IPS-18c (cell line): ENCODE measurements around the gene LIMS1.
A peak's percentile ranks its signal among the peaks of the same experiment; 100 is the strongest.

ENCODE experiments used
- H3K4me3 ChIP-seq: 2 replicates; pipeline ENCODE4 v1.7.0; 2013; ENCODE audit warnings: low read depth, mild to moderate bottlenecking, low read length, moderate library complexity; ENCODE audit not compliant: insufficient read depth
- H3K9me3 ChIP-seq: one replicate; pipeline ENCODE4 v1.6.1; 2013; ENCODE audit warnings: mild to moderate bottlenecking, low read length, moderate library complexity; ENCODE audit not compliant: control insufficient read depth, insufficient read depth

Gene LIMS1

DNA sequence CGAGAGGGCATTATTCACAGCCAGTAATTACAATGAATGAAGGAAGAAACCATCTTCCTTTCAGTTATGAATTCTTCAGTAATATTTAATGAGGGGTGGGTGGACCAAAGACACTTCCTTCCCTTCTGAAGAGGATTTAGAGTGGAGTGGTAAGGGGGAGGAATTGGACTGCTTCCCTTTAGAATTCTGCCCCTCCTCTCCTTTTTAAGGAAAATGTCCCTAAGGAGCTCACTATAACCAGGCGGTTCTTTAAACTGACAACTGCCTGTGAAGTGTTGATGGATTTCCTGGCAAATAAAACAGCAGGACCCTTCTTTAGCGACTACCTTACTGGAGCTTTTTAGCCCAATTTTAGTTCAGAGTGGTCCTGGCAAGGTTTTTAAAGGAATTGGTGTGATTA is 86.4 kb downstream of the LIMS1 start:
- H3K9me3 ChIP-seq: no peaks in the 10 kb centered on the region
- H3K4me3 ChIP-seq: peak overlapping the region; percentile 34

DNA sequence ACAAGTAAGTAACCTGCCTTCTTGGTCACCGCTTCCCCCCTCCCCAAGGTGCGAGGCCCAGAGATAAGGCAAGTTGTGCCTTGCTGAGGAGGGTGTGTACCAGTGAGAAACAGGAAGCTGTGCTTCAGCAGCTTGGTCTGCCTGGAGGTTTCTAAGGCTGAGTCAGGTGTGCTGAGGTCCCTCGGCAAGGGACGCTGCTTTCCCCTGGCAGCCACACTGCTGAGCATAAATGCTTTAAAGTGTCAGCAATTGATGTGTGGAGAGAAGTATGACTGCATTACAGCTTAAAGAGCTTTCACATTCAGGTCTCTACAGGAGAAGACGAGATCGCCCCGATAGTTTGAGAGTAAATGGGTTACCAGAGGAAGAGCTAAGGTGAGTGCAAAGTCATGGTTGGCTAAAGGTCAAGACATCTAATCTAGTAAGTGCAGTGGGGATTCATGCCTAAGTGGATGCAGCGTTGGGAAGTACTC is 86.9 kb downstream of the LIMS1 start:
- H3K4me3 ChIP-seq: peak overlapping the region; percentile 34

DNA sequence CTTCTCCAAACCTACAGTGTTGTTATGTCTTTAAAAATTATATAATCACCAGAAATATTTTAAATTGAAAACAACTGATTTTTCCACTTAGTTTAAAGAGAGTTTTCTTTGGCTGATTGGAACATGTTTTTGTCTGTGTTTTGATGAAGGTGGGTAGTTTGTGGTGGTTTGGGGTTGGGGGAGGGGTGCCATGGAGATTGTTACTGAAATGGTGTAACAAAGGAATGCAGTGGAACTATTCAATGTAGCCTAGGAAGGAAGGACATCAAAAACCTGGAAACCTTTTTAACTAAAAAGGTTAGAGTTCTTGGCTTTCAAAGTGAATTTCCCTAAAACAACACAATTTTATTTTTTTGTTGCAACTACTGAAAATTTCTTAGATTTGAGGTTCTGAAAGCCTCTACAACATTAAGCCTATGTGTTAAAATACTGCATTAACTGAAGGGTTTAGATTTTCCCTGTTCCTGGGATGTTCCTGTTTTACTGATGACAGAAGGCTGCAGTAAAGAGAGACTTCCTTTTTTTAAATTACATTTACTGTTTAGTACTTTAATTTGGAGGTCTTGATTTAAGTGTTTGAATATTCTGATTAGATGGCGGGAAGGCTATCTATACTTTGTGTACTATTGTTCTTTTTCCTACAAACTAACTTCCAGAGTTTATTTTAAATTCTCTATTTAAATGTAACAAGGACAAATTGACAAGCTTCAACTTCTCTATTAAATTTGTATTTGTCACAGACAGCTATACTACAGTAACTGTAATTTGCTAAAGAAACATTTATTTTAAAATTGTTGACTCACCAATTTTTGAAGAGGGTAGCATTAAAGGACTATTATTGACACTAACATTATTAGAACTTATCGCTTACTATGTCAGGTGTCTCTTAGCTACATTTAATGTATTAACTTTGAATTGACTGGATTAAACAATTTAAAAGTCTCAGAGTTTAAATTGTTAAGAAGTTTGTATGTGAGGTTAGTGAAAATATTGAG is 87.7 kb downstream of the LIMS1 start:
- Histone ChIP-seq H3K4me3 (no peak overlapping the region), H3K9me3 (no peaks in the 10 kb centered on the region)

More for the DNA sequence above, 86.9 kb downstream of the LIMS1 start:
- H3K9me3 ChIP-seq: no peaks in the 10 kb centered on the region

DNA sequence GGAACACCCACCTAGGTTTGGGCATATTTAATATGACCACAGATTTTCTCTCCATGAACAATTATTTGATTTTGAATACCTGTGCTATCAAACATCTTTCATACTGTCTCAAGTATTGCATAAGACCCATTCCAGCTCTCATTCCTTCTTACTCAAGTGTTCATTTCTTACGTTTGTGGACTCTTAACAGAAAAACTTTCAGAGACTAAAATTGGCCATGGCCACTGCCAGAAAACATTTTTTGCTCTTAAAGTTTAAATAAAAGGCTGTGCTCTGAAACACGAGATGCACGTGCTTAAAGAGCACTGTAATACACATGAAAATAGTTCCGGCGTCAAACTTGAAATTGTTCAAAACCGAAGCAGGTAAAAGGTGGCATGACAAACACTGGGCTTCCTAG is 89.3 kb downstream of the LIMS1 start:
- no peaks in the 10 kb centered on the region for H3K9me3 ChIP-seq
- H3K4me3 ChIP-seq: no peak overlapping the region

DNA sequence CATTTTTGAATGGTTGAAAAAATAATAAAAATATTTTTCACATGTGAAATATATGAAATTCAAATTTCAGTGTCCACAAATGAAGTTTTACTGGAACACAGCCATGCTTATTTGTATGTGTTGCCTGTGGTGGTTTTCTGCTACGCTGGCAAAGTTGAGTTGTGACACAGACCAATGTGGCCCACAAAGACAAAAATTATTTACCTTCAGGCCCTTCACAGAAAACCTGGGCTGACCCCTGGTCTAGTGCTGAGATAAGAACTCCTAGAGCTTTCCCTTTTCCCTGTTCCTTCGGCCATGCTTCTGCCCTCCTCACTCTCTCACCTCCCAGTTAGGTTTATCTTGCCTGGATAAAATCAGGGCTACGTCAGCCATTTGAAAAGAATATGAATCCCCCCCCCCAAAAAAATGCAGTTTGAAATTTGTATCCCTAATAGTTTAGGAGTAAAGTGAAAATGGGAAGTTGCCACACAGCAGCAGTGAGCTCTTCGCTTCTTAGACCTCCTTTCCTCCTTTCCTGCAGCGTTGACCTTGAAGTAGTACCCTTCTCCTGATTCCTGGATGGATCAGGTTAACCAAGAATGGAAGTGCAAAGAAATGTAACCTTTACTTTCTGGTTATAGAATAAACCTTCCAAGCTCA is 91.0 kb downstream of the LIMS1 start:
- Histone ChIP-seq H3K9me3 (no peaks in the 10 kb centered on the region), H3K4me3 (no peak overlapping the region)

DNA sequence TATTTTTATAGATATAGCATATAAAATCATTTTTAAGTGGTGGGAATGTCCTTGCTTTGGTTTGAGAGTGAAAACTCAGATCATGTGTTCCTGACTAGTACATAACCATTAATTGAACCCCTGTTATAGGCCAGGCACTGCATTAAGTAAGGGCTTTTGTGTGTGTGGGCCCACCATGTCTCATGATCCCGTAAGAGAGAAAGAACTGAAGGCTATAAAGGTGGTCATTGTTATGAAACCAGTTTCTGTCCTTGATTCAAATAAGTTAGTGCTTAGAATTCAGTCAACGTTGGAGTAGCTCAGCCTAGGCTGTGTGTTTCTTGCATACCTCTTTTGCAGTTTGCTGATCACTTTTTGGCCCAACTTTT is 91.5 kb downstream of the LIMS1 start:
- H3K4me3 ChIP-seq: no peak overlapping the region
- H3K9me3 ChIP-seq: no peaks in the 10 kb centered on the region

DNA sequence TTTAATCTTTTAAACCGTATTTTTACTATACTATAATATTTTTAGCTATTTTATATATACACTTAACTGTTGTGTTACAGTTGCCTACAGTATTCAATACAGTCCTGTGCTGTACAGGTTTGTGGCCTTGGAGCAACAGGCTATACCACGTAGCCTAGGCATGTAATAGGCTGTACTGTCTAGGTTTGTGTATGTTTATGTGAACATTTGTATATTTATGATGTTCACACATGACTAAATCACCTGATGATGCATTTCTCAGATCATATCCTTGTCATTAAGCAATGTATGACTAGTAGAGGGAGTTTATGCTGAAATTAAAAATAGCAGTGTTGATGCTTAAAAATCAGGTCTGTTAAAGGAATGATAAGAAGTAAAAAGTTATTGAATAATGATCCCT is 92.7 kb downstream of the LIMS1 start:
- no peak overlapping the region for H3K4me3 ChIP-seq
- no peaks in the 10 kb centered on the region for H3K9me3 ChIP-seq

DNA sequence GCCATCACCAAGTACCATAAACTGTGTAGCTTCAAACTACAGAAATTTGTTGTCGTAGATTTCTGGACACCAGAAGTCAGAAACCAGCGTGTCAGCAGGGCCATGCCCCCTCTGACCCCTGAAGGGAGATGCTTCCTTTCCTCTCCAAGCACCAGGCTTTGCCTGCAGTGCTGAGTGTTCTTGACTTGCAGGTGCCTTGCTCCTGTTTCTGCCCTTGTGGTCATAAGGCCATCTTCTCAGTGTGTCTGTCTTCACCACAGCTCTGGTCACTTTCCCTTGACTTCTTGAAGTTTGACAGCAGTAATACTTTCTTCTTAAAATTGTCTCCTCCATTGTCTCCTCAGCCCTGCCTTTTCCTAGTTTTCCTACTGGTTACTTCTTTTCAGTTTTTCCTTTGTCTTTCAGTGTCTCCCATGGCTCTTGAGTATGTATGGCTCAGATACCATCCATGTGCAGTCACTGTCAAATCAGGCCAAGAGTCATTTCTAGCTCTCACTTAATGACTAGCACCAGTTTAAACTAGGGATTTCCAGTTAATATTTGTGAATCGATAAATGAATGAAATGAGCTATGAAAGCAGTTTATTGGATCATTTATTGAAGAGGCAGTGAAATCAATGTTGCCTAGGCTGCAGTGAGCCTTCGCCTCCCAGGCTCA is 93.8 kb downstream of the LIMS1 start:
- Histone ChIP-seq H3K9me3 (no peaks in the 10 kb centered on the region), H3K4me3 (no peak overlapping the region)

DNA sequence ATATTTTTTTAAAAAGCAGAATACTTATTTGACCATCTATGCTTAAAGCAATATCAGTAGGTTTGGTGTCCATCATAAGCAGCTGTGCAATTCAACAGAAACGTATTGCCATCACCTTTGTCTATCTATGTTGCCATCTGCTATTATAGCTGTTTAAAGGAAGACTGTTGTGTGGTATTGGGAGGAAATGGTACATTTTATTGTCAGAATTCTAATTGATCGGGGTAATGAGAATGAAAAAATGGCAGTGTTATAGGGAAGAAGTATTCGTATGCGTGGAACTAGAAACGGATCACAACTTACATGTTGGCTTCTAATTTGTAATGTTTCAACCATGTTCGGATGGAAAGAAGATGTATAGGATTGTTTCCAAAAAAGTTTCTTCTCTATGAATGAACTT is 94.7 kb downstream of the LIMS1 start:
- Histone ChIP-seq H3K9me3 (no peaks in the 10 kb centered on the region), H3K4me3 (no peak overlapping the region)

DNA sequence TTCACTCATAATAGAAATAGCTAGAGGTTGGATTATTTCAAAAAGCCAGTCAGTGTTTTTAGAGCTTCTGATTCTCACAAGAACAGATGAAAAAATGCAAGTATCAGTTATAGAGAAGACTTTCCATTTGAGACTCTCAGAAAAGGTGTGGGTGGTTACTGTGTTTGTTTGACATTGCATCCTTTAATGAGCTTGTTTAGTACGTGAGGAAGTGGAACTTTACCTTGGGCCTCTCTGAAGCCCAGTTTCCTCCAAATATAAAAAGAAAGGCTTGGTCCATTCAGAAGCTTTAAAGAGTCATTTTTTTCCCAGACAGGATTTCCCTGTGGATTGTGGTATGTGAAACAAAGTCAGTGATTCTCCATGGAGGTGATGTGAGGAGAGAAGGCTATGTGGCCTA is 95.1 kb downstream of the LIMS1 start:
- Histone ChIP-seq H3K4me3 (no peak overlapping the region), H3K9me3 (no peaks in the 10 kb centered on the region)

DNA sequence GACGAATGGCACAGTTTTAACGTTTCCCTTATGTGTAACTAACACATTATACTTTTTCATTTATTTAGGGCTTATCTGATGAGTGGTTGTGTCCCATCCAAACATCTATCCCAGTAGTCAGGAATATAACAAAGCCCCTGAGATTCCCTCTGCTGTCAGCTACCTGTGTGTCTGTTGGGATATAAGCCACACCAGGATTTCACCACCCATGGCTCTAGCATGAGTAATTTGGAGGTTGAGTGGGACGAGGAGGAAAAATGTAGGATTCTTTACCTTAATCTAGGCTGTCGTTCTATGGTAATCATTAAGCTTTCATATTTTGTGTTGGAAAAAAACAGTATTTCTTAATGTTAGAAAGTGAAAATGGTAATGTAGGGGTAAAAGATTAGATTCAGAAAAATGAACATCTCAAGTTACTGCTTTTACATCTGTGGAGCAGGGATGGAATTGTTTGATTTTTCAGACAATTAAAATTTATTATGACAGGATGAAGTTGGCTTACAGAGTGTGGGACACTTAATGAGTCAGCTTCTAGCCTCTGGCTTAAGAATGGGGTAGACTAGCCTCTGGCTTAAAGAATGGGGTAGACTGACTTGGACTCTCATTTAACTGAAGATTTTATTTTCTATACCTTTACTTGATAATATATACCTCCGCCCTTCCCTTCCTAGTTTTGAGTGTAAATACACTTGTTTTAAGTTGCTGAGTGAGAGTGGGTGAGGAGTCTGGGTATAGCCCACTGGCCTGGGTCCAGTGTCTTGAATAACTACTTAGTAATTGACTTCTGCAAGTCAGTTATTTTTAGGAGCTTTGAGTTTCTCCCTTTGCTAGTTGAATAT is 96.5 kb downstream of the LIMS1 start:
- no peak overlapping the region for H3K4me3 ChIP-seq
- no peaks in the 10 kb centered on the region for H3K9me3 ChIP-seq

DNA sequence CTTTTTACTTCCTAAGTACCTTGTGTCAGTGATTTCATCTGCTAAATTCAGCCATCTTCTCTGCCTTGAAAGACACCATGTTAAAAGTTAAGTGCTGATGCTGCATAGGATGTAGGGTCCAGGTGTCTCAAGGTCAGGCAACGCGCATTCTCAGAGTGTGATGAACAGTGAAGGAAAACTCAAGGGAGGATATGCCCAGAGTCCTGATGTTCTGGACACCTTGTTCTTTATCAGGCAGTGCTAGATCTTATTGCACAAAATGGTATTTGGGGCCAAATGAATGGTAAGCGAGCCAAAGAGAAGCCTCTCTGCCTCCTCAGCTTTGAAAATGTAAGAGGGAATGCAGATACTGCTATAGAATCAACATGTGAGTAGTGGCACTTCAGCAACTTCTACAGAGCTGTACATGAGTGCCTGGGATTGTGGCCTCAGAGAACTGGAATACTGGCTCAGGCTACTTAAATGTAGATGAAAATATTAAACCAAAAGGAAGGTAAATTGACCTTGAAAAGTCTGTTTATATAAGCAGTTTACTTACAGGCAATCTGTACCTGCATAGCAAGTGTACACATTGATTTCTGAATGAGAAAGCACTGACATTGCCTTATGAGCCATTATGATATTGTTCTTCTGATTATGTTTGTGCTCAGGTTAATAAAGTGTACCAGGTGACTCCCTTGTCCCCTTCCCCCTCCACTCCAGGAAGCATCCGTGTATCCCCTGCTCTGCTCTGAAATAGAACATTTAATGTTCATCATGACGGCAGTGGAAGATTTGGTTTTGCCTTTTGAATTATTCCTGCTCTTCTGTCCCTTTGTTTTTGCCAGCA is 98.3 kb downstream of the LIMS1 start:
- Histone ChIP-seq H3K4me3 (no peak overlapping the region), H3K9me3 (no peaks in the 10 kb centered on the region)

DNA sequence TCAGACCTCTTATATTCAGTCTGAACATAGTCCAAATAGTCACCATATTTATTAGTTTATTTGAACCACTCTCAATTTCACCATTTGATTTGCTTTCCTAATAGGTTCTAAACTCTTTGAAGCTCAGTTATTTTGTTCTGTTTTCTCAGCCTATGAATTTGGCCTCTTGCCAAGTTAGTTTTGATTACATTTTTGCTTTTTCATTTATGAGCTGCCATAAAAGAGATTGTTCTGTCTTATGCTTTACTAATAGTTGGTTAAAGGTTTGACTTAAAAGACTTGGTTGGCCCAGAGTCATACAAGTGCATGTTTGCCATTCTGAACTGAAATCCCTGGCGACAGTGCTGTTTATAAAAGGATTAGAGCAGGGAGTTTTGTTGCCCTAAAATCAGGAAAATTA is 99.1 kb downstream of the LIMS1 start:
- no peak overlapping the region for H3K4me3 ChIP-seq
- no peaks in the 10 kb centered on the region for H3K9me3 ChIP-seq

DNA sequence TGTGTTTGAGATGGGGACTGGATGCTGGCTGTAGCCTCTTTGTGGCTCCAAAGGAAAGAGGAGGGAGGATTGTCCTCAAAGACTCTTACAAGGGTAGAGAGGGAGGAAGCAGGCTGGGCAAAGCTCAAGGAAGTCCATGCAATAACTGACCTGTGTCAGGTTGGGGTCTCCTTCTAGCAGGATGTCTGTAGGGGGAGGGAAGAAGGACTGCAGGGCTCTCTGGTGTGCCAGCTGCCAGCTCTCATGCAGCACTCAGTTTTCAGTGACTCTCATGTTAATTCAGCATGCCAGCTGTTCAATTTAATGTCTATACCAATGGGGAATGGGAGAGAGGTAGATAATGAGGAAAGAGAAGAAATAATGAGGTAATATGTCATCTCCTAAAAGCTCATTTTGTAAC is 99.7 kb downstream of the LIMS1 start:
- H3K4me3 ChIP-seq: no peak overlapping the region
- no peaks in the 10 kb centered on the region for H3K9me3 ChIP-seq

DNA sequence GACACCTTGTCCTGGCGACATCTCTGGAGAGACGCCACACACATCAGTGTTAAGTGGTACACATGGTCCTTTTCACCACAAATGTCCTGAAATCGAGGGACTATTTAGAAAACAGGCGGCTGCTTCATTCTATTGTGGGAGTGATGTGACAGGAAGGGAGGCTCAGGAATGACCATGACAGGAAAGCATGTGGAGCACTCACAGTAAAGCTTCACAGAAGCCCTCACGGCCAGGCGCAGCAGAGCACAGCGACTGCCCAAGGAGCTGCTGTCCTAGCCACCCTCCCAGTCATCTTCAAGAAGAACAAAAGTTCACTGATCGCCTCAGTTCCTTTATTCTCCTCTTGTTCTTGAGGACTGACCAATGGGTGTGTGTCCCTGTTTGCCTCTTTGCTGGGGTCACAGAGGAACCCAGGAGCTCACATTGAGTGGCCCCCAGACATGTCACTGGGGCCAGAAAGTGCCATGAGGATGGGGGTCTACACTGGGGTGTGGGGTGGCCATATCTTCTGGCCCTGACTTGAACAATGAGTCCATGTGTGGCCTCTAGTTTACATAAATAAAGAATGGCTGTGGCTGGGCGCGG is 100.4 kb downstream of the LIMS1 start:
- Histone ChIP-seq H3K9me3 (no peaks in the 10 kb centered on the region), H3K4me3 (no peak overlapping the region)
